Esophagus mucosa (tissue), 1 donor: ENCODE results near the gene ROR1. TPM values are rescaled to one million over a fixed set of nuclear protein-coding genes. Genes with fewer than 3 reads are reported as not detected.
"Not testable (repeated sequence)": the region's sequence is repeated elsewhere in the genome, so short reads cannot be mapped to it uniquely, and the experiment has no call there.

ENCODE experiments used
- ATAC-seq: fragments of 200-7000 bp; cut with Tn5 transposase; one replicate; pipeline ENCODE4 v1.9.1; 2020
- total RNA-seq: library from RNA; stranded (reverse); gene quantifications from one replicate; pipeline ENCODE4 v1.2.4, GENCODE V29; 2023
- donor health status: DM: yes; HTN: yes; CAD: no.

ROR1 gene
- total RNA-seq, 1 donor from 2014 or later: 4.4 TPM

DNA sequence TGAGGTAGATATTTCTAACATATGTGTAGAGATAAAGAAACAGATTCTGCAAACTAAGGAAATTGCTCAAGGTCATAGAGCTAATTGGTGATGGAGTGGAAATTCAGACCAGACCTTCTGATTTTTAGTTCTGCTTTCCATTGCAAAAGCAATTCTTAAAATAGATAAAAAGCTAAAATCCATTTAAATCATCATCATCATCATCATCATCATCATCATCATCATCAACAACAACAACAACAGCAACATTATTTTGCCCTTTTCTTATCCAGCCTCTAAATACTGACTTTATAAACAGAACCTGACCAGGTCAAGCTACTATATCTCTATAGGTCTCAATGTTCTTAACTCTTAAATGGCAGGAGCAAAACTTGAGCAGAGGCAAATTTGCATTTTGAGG lies 14.0 kb upstream of the ROR1 start:
- ATAC-seq: no peak

GRCh38 chr1:63770381-63770780 lies 3.4 kb upstream of the ROR1 start:
- no peak for ATAC-seq

GRCh38 chr1:63772201-63772600 lies 1.6 kb upstream of the ROR1 start:
- ATAC-seq: no peak

GRCh38 chr1:63772876-63773275 lies 941 bp upstream of the ROR1 start:
- no peak for ATAC-seq

- no peak for ATAC-seq
Measured at GRCh38 chr1:63773496-63773814, 362 bp upstream of the ROR1 start.

DNA sequence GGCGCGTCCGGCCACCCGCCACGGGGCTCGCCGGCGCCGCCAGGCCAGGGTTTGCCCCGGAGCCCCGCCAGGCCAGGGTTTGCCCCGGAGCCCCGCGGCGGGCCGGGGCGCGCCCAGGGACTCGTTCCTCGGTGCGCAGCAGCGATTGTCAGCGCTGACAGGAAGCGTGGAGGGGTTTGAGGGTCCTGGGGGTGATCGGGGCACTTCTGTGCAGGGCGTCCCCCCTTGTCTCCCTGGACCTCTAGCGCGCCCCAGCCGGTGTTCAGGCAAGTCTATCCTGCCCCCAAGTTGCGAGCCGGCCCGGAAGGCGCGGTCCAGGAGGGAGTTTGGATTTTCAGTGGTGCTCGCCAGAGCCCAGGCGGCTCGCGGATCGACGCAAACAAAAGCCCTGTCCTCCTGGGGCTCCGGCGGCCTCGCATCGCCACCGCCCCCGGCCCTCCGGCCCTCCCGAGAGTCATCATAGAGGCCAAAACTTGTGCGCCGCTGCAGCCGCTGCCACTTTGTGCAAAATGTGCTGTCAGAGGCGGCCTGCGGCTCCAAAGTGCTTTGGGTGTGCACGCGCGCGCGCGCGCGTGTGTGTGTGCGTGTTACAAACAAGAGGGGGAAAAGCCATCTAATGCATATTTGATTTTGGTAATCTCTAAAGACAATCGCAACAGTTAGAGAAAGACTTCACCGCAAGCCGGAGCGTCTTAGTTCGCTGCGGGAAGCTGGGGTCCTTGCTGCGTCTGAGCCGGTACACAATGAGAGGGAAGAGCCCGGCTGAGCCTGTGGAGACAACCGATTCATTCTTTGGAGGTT lies 1.0 kb downstream of the ROR1 start:
- ATAC-seq: no peak

DNA sequence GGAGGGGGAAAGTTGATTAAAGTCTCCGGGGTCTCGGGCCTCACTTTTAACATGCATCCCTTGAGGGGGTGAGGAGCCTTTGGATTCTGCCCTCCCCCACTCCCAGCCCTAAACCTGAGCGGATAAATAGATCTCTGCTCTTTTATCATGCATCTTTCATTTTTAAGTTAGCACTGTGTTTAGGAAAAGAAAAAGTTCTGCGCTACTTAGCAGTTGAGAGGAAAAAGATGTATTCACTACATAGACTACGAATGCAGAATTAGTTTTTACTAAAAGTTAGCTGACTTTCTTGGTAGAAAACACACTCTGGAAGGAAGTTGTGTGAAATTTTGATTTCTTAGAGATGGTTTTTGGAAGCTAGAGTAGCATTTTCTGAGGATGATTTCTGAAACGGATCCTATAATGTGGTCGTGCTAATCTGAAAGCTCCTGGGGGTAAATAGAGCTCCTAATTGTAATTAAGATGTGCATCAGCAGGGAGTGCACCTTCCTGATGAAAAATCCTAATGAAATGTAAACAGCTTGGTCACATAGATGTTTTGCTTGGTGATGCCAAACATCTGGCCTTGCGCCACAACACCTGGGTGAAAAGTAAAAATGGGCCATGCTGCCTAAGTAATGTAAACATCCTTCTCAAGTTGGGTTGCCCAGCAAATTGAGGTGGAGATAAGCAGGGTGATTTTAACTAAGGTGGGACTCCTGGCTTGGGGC lies 1.8 kb downstream of the ROR1 start:
- ATAC-seq: no peak

DNA sequence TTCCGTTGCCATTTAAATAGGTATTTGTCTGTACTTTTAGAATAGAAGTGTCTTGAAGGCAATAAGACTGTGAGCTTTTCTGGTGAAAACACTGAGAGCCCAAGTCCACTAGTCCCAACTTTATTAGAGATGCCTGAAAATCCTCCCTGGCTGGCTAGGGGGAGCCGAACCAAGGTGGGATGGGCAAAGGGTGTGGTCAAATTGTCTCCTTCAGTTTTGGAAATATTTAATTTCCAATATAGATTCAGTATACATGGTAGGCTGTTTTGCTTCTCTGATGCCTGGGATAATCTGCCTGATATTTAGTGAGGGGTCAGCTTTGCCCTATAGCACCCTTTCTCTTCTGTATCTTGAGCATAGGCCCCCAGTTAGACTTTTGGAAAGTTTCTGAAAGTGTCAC lies 3.5 kb downstream of the ROR1 start:
- ATAC-seq: no peak

GRCh38 chr1:63777965-63778880 lies 4.4 kb downstream of the ROR1 start:
- ATAC-seq: no peak

GRCh38 chr1:63779338-63780211 lies 5.8 kb downstream of the ROR1 start:
- ATAC-seq: no peak

- no peak for ATAC-seq
Measured at GRCh38 chr1:63780565-63780964, 6.7 kb downstream of the ROR1 start.

DNA sequence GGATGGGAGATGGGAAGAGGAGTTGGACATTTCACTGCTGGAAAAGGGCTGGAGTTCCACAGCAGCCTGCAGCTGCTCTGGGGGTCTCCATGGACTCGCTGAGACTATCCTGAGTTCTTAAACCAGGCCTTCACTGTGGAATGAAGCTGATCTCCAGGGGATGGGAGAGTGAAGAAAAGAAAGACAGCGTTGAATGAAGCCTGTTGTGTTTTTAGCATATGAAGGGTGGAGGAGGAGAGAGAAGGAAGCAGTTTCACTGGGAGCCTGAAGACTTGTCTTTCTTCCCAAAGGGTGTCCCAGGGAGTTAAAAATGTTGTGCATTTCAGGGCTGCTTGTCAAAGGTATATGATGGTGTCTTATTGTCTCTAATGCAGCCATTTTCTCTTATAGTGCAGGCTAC lies 9.2 kb downstream of the ROR1 start:
- no peak for ATAC-seq

DNA sequence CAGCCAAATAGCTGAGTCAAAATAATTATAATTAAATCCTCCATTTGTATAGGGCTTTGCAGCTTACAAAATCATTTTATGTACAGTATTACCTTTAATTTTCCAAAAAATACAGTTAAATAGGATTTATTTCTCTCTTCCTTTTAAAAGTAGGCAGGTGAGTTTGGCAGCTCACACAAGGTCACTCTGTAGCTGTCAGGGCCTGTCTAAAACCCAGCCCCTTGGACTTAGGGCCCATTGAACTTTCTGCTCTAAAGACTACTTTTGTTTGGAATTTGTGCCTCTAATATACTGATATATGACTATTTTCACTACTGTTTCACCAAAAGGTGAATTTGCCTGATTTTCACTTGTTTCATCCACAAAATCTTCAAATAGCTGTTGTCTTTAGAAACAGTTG lies 10.3 kb downstream of the ROR1 start:
- ATAC-seq: no peak

DNA sequence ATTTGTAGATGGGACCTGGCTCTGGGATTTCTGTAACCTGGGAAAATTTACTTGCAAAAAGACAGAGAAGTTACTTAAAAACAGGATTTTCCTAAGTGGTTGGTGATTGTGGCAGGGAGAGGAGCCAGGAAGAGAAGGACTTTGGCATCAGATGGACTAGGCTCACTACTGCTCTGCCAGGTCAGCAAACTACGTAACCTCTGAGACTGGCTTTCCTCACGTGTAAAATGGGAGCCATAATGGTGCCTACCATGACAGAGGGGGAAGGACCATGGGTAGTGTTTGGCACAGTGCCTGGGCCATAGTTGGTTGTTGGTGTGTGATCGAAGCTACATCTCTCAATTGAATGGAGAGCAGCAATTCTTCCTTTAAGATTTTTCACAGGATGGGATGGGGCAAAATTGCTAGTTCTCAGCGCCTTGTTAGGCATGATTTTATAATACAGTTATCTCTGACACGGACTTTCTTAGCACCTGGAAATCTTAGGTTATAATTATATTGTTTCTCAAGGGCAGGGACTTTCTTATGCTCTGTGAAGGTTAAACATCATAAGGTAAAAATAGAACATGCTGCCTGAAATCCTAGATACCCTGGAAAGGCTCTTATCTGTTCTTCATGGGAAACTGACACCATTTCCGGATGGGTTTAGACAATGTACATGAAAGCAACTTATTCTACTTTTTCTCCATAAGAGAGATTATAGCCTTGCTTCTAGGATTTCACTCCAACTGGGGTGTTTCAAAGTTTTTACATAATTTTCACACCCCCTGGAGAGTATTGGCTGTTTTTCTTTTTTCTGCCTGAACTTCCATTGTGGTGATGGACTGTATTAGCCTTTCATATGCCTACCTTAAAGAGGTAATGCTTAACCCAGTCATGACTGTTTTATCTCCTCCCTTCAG lies 10.9 kb downstream of the ROR1 start:
- ATAC-seq: no peak

DNA sequence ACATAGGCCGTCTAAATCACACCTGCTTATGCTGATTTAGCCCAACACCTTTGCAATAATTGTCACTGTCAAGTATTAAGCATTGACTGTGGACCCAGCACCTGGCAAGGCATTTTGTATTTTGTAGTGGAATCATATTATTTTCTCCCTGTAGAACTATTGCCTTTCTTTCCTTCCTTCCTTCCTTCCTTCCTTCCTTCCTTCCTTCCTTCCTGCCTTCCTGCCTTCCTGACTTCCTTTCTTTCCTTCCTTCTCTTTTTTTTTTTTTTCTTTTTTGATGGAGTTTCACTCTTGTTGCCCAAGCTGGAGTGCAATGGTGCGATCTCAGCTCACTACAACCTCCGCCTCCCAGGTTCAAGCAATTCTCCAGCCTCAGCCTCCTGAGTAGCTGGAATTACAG lies 13.5 kb downstream of the ROR1 start:
- ATAC-seq: not testable (repeated sequence)

- ATAC-seq: no peak
Measured at GRCh38 chr1:63787875-63788274, 14.1 kb downstream of the ROR1 start.

DNA sequence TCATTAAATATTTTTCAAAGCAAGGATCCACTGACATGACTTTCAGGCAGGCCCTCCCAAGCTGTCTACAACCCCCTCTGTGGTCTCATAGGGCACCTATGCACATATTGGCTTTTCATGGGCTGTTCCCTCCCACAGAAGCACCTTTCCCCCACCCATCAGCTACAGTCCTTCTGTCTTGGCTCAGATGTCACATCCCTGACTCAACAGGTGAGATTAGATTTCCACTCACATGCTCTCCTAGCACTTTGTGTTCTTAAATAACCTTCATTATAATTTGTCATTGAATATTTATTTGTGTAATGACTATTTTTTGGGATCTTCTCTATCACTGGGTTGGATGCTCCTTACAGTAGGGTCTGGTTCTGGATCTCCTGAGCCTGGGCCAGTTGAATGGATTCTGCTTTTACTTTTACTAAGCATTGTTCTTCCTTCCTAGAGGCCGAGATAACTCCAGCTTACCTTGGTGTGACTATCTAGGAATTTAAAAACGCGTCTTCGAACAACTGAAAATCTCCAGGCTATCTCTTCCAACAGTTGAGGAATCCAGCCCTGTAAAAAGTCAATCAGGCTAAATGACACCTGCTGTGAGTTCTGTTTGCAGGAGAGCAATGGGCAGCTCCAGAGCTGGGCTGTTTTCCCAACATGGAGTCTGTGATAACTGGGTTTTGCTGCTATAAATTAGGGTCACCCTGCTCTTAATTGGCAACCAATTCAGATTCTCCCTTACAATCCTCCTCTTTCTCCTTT lies 16.2 kb downstream of the ROR1 start:
- no peak for ATAC-seq

DNA sequence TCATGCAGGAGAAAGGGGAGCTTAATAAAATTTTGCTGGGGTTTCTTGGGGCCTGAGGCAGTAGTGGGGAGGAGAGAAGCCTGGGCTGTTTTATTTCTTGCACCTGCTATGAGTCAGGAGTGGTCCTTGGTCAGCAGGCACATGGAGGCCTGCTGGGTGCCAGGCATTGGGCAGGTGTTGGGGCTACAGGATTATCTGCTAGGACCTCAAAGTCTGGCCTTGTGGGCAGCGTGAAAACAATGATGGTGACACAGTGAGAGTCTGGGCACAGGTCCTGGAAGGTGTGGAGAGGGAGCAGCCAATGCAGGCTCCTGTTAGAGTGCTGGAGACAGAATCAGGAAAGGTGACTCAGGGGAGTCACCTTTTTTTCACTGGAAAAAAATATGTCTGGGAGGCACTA lies 17.2 kb downstream of the ROR1 start:
- no peak for ATAC-seq

GRCh38 chr1:63792152-63792551 lies 18.3 kb downstream of the ROR1 start:
- ATAC-seq: no peak

GRCh38 chr1:63793741-63794240 lies 20.0 kb downstream of the ROR1 start:
- no peak for ATAC-seq
